ENCODE results near the gene FSD2. TPM values are rescaled to one million over a fixed set of nuclear protein-coding genes. Genes with fewer than 3 reads are reported as not detected.

Gene FSD2
- total and polyA plus RNA-seq, 9 of the 15 experiments (the other 6 are each of a cell fraction or from before 2014, with no cell fraction given) = 0.01 to 0.06 TPM; not detected in 7

GRCh38 chr15:82749951-82750830 is 55.7 kb downstream of the FSD2 start (continued):
- TF ChIP-seq, protein P1, sequence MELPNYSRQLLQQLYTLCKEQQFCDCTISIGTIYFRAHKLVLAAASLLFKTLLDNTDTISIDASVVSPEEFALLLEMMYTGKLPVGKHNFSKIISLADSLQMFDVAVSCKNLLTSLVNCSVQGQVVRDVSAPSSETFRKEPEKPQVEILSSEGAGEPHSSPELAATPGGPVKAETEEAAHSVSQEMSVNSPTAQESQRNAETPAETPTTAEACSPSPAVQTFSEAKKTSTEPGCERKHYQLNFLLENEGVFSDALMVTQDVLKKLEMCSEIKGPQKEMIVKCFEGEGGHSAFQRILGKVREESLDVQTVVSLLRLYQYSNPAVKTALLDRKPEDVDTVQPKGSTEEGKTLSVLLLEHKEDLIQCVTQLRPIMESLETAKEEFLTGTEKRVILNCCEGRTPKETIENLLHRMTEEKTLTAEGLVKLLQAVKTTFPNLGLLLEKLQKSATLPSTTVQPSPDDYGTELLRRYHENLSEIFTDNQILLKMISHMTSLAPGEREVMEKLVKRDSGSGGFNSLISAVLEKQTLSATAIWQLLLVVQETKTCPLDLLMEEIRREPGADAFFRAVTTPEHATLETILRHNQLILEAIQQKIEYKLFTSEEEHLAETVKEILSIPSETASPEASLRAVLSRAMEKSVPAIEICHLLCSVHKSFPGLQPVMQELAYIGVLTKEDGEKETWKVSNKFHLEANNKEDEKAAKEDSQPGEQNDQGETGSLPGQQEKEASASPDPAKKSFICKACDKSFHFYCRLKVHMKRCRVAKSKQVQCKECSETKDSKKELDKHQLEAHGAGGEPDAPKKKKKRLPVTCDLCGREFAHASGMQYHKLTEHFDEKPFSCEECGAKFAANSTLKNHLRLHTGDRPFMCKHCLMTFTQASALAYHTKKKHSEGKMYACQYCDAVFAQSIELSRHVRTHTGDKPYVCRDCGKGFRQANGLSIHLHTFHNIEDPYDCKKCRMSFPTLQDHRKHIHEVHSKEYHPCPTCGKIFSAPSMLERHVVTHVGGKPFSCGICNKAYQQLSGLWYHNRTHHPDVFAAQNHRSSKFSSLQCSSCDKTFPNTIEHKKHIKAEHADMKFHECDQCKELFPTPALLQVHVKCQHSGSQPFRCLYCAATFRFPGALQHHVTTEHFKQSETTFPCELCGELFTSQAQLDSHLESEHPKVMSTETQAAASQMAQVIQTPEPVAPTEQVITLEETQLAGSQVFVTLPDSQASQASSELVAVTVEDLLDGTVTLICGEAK (IDR thresholded peaks at IDR 0.05) = peak; percentile 97
- TF ChIP-seq, protein P1 (CRISPR knock-in tag; IDR thresholded peaks at IDR 0.05) = no peak
- TF ChIP-seq HNRNPUL1 (IDR thresholded peaks at IDR 0.05; ENCODE audit: low read length) (no peak), ZNF239 (CRISPR knock-in tag; IDR thresholded peaks at IDR 0.05) (no peak), ZNF263 (CRISPR knock-in tag; IDR thresholded peaks at IDR 0.05; ENCODE audit: borderline replicate concordance) (no peak; the same call in 1 of the 2 replicates), ZNF592 (IDR thresholded peaks at IDR 0.05) (no peak), ZNF512 (tag; IDR thresholded peaks at IDR 0.05) (no peak), GTF2B (IDR thresholded peaks at IDR 0.05; ENCODE audit: extremely low read depth, insufficient read length) (no peak), POLR2G (IDR thresholded peaks at IDR 0.05; ENCODE audit: low read depth, low read length) (peak; percentile 94), ZNF644 (tag; IDR thresholded peaks at IDR 0.05; ENCODE audit: low read depth) (no peak; the same call in 1 of the 2 replicates), HMG20B (CRISPR knock-in tag; IDR thresholded peaks at IDR 0.05) (no peak)
